Erythroblast (primary cell): ENCODE measurements around the gene TMEM181.

ENCODE experiments used
- GATA1 ChIP-seq: IDR thresholded peaks from 2 replicates; pipeline ENCODE4 v1.6.1; 2011; ENCODE audit warnings: low read depth, mild to moderate bottlenecking, control low read depth, low read length, moderate library complexity
- POLR2A ChIP-seq: IDR thresholded peaks from 2 replicates; pipeline ENCODE4 v1.6.1; 2011; ENCODE audit warnings: mild to moderate bottlenecking, low read length

GRCh38 chr6:158561938-158562337 lies 2.0 kb downstream of the TMEM181 start:
- TF ChIP-seq POLR2A = no peak
- no peak for TF ChIP-seq GATA1
